Progenitor cell of endocrine pancreas (in vitro differentiated cells): ENCODE results near the gene NAA60. TPM values are rescaled to one million over a fixed set of nuclear protein-coding genes. Genes with fewer than 3 reads are reported as not detected.
"Not testable (repeated sequence)": the region's sequence is repeated elsewhere in the genome, so short reads cannot be mapped to it uniquely, and the experiment has no call there.

Source experiments
- DNase-seq: peaks from one replicate; pipeline ENCODE4 v3.0.0; 2021; ENCODE audit warnings: low spot score; ENCODE audit not compliant: unreplicated experiment
- H3K27ac Mint-ChIP-seq: 2 replicates; pipeline ENCODE4 v1.8.0; 2021; ENCODE audit warnings: mild to moderate bottlenecking, moderate library complexity, mixed read lengths
- H3K27me3 Mint-ChIP-seq: 2 replicates; pipeline ENCODE4 v1.8.0; 2021; ENCODE audit warnings: mixed read lengths
- H3K36me3 Mint-ChIP-seq: 2 replicates; pipeline ENCODE4 v1.8.0; 2022; ENCODE audit warnings: mixed read lengths; ENCODE audit not compliant: insufficient read depth
- H3K4me1 Mint-ChIP-seq: 2 replicates; pipeline ENCODE4 v1.8.0; 2021; ENCODE audit warnings: low read depth, mixed read lengths
- H3K4me3 Mint-ChIP-seq: 2 replicates; pipeline ENCODE4 v1.8.0; 2021; ENCODE audit warnings: low read depth, mild to moderate bottlenecking, moderate library complexity, mixed read lengths
- H3K9me3 Mint-ChIP-seq: 2 replicates; pipeline ENCODE4 v1.8.0; 2021; ENCODE audit warnings: low read depth, mixed read lengths
- total RNA-seq: library from RNA; stranded (reverse); gene quantifications from 2 replicates; pipeline ENCODE4 v1.2.1, GENCODE V29; 2021
- TF ChIP-seq, protein P1 (sequence below): fragments of 200-600 bp; sonication (generic); IDR thresholded peaks from one replicate; pipeline ENCODE4 v1.5.0; 2021; ENCODE audit warnings: antibody characterized with exemption, mild to moderate bottlenecking; ENCODE audit not compliant: unreplicated experiment

Gene NAA60
- total RNA-seq, 1 donor from 2014 or later, result 71.3 TPM

DNA sequence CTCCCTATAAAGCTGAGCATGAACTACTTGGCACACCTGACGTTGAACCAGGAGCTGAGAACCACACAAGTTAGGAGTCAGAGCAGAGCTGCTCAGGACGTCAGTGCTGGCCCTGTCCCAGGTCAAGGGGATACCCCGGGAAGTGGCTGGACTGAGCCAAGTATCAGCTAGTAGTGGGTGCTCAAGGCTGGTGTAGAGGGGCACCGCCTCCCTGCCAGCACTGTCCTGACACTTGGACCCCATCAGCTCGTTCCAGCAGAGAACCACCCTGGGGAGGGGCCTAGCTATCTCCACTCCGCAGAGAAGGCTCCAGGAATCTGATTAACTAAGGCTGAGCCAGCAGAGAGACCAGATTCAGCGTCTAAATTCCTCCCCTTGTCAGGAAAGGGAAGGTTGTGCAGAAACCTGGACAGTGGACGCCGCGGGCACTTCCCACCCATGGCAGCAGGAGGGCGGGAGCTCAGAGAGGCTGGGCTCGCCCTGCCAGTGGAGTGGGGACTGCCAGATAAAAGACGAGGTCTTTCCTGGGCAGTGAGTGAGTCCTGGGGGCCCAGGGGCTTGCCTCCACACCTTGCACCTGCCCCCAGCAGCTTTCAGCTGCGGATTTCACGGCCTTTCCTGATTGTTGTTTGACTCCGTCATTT is 30.8 kb downstream of the NAA60 start:
- Mint-ChIP-seq H3K4me1 (no peaks in the 10 kb centered on the region), H3K4me3 (no peak overlapping the region), H3K27ac (no peak overlapping the region), H3K9me3 (no peaks in the 10 kb centered on the region), H3K36me3 (peaks cover 5% of the 10 kb centered on the region), H3K27me3 (no peaks in the 10 kb centered on the region)
- no peak for DNase-seq
- TF ChIP-seq, protein P1, sequence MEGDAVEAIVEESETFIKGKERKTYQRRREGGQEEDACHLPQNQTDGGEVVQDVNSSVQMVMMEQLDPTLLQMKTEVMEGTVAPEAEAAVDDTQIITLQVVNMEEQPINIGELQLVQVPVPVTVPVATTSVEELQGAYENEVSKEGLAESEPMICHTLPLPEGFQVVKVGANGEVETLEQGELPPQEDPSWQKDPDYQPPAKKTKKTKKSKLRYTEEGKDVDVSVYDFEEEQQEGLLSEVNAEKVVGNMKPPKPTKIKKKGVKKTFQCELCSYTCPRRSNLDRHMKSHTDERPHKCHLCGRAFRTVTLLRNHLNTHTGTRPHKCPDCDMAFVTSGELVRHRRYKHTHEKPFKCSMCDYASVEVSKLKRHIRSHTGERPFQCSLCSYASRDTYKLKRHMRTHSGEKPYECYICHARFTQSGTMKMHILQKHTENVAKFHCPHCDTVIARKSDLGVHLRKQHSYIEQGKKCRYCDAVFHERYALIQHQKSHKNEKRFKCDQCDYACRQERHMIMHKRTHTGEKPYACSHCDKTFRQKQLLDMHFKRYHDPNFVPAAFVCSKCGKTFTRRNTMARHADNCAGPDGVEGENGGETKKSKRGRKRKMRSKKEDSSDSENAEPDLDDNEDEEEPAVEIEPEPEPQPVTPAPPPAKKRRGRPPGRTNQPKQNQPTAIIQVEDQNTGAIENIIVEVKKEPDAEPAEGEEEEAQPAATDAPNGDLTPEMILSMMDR, result no peak

DNA sequence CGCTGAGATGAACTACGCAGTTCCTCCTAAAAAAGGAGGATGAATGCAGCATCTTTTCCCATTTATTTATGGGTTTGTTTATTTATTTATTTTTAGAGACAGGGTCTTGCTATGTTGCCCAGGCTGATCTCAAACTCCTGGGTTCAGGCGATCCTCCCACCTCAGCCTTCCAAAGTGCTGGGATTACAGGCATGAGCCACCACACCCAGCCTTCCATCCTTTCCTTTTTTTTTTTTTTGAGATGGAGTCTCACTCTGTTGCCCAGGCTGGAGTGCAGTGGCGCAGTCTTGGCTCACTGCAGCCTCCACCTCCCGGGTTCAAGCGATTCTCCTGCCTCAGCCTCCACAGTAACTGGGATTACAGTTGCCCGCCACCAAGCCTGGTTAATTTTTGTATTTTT is 31.4 kb downstream of the NAA60 start:
- not testable (repeated sequence) for H3K27ac Mint-ChIP-seq, H3K9me3 Mint-ChIP-seq, DNase-seq, H3K4me1 Mint-ChIP-seq, H3K4me3 Mint-ChIP-seq, H3K36me3 Mint-ChIP-seq, H3K27me3 Mint-ChIP-seq

DNA sequence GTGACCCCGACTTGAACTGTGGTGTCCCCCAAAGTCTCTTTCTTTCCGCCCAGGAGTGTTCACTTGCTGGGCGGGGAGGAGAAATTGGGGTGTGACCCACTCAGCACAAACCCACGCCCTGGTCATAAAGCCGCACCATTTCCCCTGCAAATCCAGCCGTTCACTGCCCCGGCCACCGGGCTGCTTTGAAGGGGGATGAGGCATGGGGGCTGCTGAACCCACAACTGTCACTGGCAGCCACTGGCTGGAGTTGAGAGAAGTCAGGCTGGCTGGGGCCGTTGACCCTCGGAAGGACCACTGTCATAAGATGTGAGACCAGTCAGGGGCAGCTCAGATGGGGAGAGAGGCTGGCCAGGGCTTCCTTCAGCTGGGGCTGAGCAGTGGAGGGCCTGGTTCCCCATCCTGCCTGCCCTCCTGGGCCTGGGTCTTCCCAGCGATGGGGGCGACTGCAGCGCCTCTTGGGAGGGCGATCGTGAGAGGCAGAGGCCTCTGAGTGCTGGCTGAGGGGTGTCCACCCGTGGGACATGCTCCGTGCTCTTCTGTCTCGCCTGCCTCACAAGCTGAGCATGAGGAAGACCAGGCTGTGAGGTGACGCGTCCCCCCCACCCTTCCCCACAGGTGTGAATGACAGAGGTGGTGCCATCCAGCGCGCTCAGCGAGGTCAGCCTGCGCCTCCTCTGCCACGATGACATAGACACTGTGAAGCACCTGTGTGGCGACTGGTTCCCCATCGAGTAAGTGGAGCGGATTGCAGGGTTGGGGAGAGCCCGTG is 32.3 kb downstream of the NAA60 start:
- H3K9me3 Mint-ChIP-seq, result no peaks in the 10 kb centered on the region
- no peak overlapping the region for H3K4me3 Mint-ChIP-seq
- no peak overlapping the region for H3K27ac Mint-ChIP-seq
- TF ChIP-seq, protein P1, result no peak
- H3K36me3 Mint-ChIP-seq, result peaks cover 5% of the 10 kb centered on the region
- H3K27me3 Mint-ChIP-seq, result no peaks in the 10 kb centered on the region
- peaks cover under 1% of the 10 kb centered on the region for H3K4me1 Mint-ChIP-seq
- no peak for DNase-seq

DNA sequence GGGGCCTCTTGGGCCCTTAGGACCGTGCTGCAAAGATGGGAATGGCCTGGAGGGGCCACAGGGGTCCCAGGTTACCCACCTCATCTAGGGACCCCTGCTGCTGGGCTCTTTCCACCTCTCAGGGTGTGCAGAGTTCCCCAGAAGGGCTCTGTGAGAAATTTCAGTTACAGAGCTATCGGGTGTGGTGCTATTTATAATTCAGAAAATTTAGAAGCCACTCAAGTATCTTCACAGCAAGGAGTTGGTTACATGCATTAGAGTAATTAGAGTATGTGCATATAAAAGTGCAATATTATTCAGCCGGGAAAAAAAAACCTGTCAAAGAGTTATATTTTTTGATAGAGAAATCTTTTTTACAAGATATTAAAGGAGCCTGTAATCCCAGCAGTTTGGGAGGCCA is 32.9 kb downstream of the NAA60 start:
- Mint-ChIP-seq H3K36me3 (peaks cover 10% of the 10 kb centered on the region), H3K27me3 (no peaks in the 10 kb centered on the region), H3K4me1 (peaks cover 4% of the 10 kb centered on the region), H3K4me3 (no peak overlapping the region), H3K9me3 (no peaks in the 10 kb centered on the region), H3K27ac (no peak overlapping the region)
- TF ChIP-seq, protein P1, result no peak
- DNase-seq, result no peak

DNA sequence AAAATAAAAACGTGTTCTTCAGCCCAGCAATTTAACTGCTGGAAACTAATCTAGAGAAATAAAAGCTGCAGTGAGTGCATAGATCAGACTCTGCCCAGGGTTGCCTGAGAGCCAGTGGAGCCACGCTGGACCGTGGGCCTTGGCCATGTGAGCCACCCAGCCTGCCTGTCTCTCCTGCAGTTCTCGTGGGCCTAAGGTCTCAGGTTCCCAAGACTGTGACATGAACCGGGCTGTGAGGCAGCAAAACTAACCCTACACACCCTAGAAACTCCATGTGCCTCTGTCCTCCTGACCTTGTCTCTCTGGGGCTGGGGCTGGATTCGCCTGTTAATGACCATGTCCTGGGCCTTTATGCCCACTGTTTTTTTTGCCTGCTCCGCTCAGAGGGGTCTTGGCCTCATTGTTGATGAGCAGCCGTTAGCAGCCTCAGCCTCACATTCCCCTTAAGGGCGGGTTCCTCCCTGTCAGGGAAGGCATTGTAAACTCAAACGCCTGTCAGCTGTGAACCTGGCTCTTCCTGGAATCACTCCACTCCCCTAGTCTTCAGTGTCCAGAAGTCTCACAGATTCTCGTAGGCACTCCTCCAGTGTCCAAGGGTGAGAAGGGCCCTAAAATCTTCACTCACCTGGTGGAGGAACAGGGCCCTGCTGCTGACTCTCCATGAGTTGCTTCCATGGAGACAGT is 34.9 kb downstream of the NAA60 start:
- DNase-seq, result no peak
- H3K27ac Mint-ChIP-seq, result peak overlapping the region; percentile 27
- H3K27me3 Mint-ChIP-seq, result no peaks in the 10 kb centered on the region
- TF ChIP-seq, protein P1, result no peak
- H3K4me1 Mint-ChIP-seq, result peaks cover 7% of the 10 kb centered on the region
- no peak overlapping the region for H3K4me3 Mint-ChIP-seq
- peaks cover 18% of the 10 kb centered on the region for H3K36me3 Mint-ChIP-seq
- H3K9me3 Mint-ChIP-seq, result no peaks in the 10 kb centered on the region
